ENCODE data around the gene FXR1. TPM values are rescaled to one million over a fixed set of nuclear protein-coding genes. Genes with fewer than 3 reads are reported as not detected.

FXR1 gene
- total and polyA plus RNA-seq, 2 of the 13 experiments (the other 11 are each of a cell fraction or from before 2014, with no cell fraction given), result 104 to 132 TPM

DNA sequence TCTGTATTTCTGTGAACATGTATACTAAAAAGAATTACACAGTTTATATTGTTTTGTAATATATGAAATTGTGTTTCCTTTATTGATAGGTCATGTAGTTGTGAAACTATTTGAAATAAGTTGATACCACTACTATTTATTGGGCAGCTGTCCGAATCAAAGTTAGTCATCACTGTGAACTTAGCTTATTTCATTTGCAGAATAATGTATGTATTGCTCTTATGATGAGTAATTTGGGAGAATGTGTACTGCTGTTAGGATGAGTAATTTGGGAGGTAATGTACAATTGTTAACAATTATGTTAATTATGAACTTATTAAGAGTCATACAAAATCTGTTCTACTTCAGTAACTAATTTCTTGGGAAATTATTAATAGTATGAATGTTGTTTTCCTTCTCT is 22.2 kb downstream of the FXR1 start (continued):
- TF ChIP-seq YEATS2 (CRISPR knock-in tag; IDR thresholded peaks at IDR 0.05; ENCODE audit: borderline replicate concordance), result no peak
- TF ChIP-seq MEF2D (CRISPR knock-in tag; IDR thresholded peaks at IDR 0.05), result no peak

DNA sequence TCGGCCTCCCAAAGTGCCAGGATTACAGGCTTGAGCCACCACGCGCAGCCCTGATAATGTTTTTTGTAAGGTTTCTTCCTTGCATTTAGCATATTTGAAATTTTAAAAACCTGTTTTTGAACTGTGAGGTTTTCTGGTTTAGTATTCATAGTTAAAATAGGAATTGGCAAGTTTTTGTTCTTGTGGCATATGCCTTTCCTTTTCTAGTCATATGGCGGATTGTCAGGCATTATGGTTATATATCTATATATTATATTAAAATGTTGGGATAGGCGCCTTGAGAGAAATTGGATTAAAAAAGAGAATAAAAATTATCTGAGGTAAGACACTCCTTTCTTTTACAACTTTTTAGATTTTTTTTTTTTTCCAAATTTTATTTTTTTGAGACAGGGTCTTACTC is 28.4 kb downstream of the FXR1 start:
- Histone ChIP-seq H3K4me2 (ENCODE audit: low read depth, low read length) (no peak overlapping the region), H3K9ac (ENCODE audit: insufficient read depth, low read depth, low read length) (no peak overlapping the region), H3K9me3 (ENCODE audit: low read length) (no peaks in the 10 kb centered on the region), H2AFZ (ENCODE audit: low read length) (no peak overlapping the region), H4K20me1 (ENCODE audit: insufficient read depth, low read length) (peaks cover 17% of the 10 kb centered on the region), H3K4me1 (ENCODE audit: insufficient read depth, low read length) (no peaks in the 10 kb centered on the region), H3K27ac (ENCODE audit: extremely low read length, insufficient read depth, low read length) (no peak overlapping the region), H3K79me2 (ENCODE audit: insufficient read depth, low read length) (peaks cover 75% of the 10 kb centered on the region), H3K4me3 (replicated peaks in 1 of 3; ENCODE audit: insufficient read depth in 1 of 3, low read depth in 2 of 3, low read length in 3 of 3) (no peak overlapping the region), H3K27me3 (ENCODE audit: control insufficient read depth in 1 of 2, insufficient read depth in 2 of 2, low read length in 2 of 2) (no peaks in the 10 kb centered on the region), H3K36me3 (replicated peaks in 1 of 2; ENCODE audit: control insufficient read depth in 1 of 2, insufficient read depth in 2 of 2, low read length in 2 of 2) (peaks cover 4 to 44% of the 10 kb centered on the region in 2 experiments)
- ChIA-PET POLR2A (no interaction called here), CTCF (ENCODE audit: low intra/inter-chr PET ratio, low total read pairs) (no interaction called here)
- no peak for FAIRE-seq
- no peak for DNase-seq (ENCODE audit: low spot score)
- WGBS (ENCODE audit: low lambda C conversion rate), result 97% methylated on average over 5 of the region's 5 CpGs
- no TSS peak for BruUV-seq (replicated peaks)
- in situ Hi-C loops (cut with HindIII; ENCODE audit: extremely low pct_ligation_motif_present, low pct_unique_long_range_greater_than_20kb), result no loop called here
- intact Hi-C loops (cut with micrococcal nuclease; ENCODE audit: unreplicated experiment), result no loop called here
- no peak for ATAC-seq
- TF ChIP-seq ZC3H13 (CRISPR knock-in tag; IDR thresholded peaks at IDR 0.05) (no peak), ZNF30 (CRISPR knock-in tag; IDR thresholded peaks at IDR 0.05) (no peak), KLF11 (CRISPR knock-in tag; IDR thresholded peaks at IDR 0.05) (no peak), MBD4 (IDR thresholded peaks at IDR 0.05; ENCODE audit: borderline replicate concordance, low read length) (no peak), JDP2 (CRISPR knock-in tag; IDR thresholded peaks at IDR 0.05; ENCODE audit: borderline replicate concordance) (no peak), NRL (CRISPR knock-in tag; IDR thresholded peaks at IDR 0.05; ENCODE audit: borderline replicate concordance) (no peak), PAF1 (CRISPR knock-in tag; IDR thresholded peaks at IDR 0.05) (no peak), ZSCAN31 (CRISPR knock-in tag; IDR thresholded peaks at IDR 0.05; ENCODE audit: low read depth) (no peak)
- TF ChIP-seq, protein P1, sequence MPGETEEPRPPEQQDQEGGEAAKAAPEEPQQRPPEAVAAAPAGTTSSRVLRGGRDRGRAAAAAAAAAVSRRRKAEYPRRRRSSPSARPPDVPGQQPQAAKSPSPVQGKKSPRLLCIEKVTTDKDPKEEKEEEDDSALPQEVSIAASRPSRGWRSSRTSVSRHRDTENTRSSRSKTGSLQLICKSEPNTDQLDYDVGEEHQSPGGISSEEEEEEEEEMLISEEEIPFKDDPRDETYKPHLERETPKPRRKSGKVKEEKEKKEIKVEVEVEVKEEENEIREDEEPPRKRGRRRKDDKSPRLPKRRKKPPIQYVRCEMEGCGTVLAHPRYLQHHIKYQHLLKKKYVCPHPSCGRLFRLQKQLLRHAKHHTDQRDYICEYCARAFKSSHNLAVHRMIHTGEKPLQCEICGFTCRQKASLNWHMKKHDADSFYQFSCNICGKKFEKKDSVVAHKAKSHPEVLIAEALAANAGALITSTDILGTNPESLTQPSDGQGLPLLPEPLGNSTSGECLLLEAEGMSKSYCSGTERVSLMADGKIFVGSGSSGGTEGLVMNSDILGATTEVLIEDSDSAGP (CRISPR knock-in tag; IDR thresholded peaks at IDR 0.05; ENCODE audit: borderline replicate concordance), result no peak
- TF ChIP-seq, protein P2, sequence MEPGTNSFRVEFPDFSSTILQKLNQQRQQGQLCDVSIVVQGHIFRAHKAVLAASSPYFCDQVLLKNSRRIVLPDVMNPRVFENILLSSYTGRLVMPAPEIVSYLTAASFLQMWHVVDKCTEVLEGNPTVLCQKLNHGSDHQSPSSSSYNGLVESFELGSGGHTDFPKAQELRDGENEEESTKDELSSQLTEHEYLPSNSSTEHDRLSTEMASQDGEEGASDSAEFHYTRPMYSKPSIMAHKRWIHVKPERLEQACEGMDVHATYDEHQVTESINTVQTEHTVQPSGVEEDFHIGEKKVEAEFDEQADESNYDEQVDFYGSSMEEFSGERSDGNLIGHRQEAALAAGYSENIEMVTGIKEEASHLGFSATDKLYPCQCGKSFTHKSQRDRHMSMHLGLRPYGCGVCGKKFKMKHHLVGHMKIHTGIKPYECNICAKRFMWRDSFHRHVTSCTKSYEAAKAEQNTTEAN (CRISPR knock-in tag; conservative IDR thresholded peaks at IDR 0.05), result no peak
- TF ChIP-seq, protein P3, sequence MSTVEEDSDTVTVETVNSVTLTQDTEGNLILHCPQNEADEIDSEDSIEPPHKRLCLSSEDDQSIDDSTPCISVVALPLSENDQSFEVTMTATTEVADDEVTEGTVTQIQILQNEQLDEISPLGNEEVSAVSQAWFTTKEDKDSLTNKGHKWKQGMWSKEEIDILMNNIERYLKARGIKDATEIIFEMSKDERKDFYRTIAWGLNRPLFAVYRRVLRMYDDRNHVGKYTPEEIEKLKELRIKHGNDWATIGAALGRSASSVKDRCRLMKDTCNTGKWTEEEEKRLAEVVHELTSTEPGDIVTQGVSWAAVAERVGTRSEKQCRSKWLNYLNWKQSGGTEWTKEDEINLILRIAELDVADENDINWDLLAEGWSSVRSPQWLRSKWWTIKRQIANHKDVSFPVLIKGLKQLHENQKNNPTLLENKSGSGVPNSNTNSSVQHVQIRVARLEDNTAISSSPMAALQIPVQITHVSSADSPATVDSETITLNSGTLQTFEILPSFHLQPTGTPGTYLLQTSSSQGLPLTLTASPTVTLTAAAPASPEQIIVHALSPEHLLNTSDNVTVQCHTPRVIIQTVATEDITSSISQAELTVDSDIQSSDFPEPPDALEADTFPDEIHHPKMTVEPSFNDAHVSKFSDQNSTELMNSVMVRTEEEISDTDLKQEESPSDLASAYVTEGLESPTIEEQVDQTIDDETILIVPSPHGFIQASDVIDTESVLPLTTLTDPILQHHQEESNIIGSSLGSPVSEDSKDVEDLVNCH (CRISPR knock-in tag; IDR thresholded peaks at IDR 0.05), result no peak
- TF ChIP-seq, protein P4, sequence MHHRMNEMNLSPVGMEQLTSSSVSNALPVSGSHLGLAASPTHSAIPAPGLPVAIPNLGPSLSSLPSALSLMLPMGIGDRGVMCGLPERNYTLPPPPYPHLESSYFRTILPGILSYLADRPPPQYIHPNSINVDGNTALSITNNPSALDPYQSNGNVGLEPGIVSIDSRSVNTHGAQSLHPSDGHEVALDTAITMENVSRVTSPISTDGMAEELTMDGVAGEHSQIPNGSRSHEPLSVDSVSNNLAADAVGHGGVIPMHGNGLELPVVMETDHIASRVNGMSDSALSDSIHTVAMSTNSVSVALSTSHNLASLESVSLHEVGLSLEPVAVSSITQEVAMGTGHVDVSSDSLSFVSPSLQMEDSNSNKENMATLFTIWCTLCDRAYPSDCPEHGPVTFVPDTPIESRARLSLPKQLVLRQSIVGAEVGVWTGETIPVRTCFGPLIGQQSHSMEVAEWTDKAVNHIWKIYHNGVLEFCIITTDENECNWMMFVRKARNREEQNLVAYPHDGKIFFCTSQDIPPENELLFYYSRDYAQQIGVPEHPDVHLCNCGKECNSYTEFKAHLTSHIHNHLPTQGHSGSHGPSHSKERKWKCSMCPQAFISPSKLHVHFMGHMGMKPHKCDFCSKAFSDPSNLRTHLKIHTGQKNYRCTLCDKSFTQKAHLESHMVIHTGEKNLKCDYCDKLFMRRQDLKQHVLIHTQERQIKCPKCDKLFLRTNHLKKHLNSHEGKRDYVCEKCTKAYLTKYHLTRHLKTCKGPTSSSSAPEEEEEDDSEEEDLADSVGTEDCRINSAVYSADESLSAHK (CRISPR knock-in tag; IDR thresholded peaks at IDR 0.05; ENCODE audit: borderline replicate concordance), result no peak
- TF ChIP-seq, protein P5, sequence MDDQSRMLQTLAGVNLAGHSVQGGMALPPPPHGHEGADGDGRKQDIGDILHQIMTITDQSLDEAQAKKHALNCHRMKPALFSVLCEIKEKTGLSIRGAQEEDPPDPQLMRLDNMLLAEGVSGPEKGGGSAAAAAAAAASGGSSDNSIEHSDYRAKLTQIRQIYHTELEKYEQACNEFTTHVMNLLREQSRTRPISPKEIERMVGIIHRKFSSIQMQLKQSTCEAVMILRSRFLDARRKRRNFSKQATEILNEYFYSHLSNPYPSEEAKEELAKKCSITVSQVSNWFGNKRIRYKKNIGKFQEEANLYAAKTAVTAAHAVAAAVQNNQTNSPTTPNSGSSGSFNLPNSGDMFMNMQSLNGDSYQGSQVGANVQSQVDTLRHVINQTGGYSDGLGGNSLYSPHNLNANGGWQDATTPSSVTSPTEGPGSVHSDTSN (CRISPR knock-in tag; IDR thresholded peaks at IDR 0.05; ENCODE audit: borderline replicate concordance), result no peak
